H54 (cell line): ENCODE measurements around the gene TMEM217.
"Not testable (repeated sequence)": the region's sequence is repeated elsewhere in the genome, so short reads cannot be mapped to it uniquely, and the experiment has no call there.

ENCODE experiments used
- DNase-seq: peaks from one replicate; pipeline ENCODE4 v3.0.0; 2011; ENCODE audit warnings: low spot score, mixed read lengths; ENCODE audit not compliant: insufficient read length
- FAIRE-seq: peaks from 3 replicates; lab custom pipeline; 2011; peaks lifted over from hg19 to GRCh38; lab: Jason Lieb, UNC
- POLR2A ChIP-seq: IDR thresholded peaks from 2 replicates; pipeline ENCODE4 v1.6.1; 2011; ENCODE audit warnings: low read depth, mild to moderate bottlenecking, low read length

Gene TMEM217

GRCh38 chr6:37182736-37183590 lies 75.0 kb downstream of the TMEM217 start:
- FAIRE-seq (no peak), DNase-seq (no peak)
- TF ChIP-seq POLR2A = no peak

DNA sequence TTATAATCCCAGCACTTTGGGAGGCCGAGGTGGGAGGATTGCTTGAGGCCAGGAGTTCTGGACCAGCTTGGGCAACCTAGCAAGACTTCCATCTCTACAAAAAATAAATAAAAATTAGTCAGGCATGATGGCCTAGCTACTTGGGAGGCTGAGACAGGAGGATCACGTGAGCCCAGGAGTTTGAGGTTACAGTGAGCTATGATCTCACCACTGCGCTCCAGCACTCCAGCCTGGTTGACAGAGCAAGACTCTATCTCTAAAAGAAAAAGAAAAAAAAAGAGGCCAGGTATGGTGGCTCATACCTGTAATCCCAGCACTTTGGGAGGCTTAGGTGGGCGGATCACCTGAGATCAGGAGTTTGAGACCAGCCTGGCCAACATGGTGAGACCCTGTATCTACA lies 77.3 kb downstream of the TMEM217 start:
- DNase-seq, FAIRE-seq: not testable (repeated sequence)

DNA sequence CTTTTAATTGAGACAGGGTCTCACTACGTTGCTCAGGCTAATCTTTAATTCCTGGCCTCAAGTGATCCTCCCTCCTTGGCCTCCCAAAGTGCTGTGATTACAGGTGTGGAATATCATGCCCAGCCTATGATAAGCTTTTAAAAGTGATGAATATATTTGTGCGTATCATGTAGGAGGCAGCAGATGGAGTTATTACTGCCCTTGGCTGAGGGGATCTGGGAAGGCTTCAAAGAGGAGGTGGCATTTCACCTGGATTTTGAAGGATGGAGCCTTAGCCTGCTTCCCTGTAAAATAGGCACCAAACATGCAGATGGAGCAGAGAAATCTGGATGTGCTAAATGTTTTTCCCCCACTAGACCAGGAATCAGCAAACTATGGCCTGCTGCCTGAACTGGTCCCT lies 77.9 kb downstream of the TMEM217 start:
- TF ChIP-seq POLR2A = no peak
- FAIRE-seq (no peak), DNase-seq (no peak)

GRCh38 chr6:37177935-37178517 lies 79.9 kb downstream of the TMEM217 start:
- DNase-seq = no peak
- no peak for FAIRE-seq

GRCh38 chr6:37177077-37177934 lies 80.6 kb downstream of the TMEM217 start:
- no peak for DNase-seq
- FAIRE-seq = no peak
- TF ChIP-seq POLR2A = no peak

More at GRCh38 chr6:37177935-37178517, 79.9 kb downstream of the TMEM217 start:
- no peak for TF ChIP-seq POLR2A

GRCh38 chr6:37176268-37177076 lies 81.5 kb downstream of the TMEM217 start:
- no peak for TF ChIP-seq POLR2A
- DNase-seq = no peak
- FAIRE-seq = no peak

DNA sequence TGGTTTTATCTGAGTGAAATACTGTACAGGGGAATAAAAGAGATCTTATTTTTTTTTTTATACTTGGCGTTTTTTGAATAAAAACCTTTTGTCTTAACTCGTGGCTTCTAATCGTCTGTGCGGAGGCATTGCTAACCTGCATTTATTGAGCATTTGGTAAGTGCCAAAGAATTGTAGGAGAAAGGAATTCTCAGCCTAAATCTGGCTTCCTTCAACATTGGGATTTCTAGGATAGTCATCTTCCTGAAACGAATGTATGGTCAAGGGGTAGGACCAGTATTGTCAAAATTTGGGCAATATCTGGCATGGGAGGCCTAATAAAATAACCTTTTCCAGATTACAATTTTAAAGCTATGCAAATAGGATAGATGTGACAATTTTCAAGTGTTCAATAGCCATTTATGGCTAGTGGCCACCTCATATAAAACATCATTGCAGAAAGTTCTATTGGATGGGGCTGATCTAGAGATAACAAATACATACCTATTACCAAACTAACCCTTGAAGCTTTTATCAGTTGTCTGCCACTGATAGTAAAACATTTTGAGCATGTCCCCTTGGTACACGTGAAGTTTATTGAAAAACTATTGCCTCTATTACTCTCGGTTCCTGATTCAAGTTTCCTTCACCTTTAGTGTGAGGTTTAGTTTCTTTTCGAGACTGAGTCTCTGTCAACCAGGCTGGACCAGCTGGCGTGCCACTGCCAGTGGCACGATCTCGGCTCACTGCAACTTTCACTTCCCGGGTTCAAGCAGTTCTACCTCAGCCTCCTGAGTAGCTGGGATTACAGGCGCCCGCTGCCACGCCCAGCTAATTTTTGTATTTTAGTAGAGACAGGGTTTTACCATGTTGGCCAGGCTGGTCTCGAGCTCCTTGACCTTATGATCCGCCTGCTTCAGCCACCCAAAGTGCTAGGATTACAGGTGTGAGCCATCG lies 82.3 kb downstream of the TMEM217 start:
- TF ChIP-seq POLR2A = no peak
- DNase-seq (no peak), FAIRE-seq (no peak)

- no peak for FAIRE-seq
These were observed 83.2 kb downstream of the TMEM217 start for GRCh38 chr6:37174515-37175331.

DNA sequence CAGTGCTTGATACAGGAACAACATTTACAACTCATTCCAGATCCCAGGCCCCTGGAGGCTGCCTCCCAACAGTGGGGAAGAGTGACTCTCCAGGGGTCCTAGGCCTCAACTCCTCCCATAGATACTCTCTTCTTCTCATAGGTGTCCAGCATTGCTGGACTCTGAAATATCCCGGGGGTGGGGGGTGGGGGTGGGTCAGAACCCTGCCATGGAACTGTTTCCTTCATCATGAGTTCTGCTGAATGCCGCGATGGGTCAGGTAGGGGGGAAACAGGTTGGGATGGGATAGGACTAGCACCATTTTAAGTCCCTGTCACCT lies 83.8 kb downstream of the TMEM217 start:
- DNase-seq (no peak), FAIRE-seq (no peak)
- no peak for TF ChIP-seq POLR2A

More at GRCh38 chr6:37174515-37175331, 83.2 kb downstream of the TMEM217 start:
- TF ChIP-seq POLR2A = no peak
- no peak for DNase-seq

- FAIRE-seq = no peak
- no peak for TF ChIP-seq POLR2A
- DNase-seq = no peak
These were observed 84.3 kb downstream of the TMEM217 start for GRCh38 chr6:37173493-37174195.

DNA sequence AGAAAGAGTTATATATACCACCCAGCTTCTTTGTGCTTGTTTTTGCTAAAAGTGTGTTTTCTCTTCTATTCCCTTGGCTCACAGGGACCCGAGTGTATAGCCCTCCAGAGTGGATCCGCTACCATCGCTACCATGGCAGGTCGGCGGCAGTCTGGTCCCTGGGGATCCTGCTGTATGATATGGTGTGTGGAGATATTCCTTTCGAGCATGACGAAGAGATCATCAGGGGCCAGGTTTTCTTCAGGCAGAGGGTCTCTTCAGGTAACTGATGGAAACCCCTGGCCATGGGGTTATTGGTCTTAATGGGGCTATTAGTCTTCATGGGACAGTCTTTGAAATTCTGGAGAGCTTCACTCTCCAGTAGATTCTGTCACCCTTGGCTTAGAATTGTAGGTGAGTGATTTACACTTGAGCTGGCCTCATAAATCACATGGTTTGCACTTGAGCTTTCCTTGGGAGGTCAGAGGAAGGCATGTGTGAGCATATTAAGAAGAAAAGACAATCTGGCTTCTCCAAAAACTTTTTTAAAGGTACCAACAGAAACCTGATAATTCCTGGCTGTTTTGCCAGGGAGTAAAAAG lies 84.9 kb downstream of the TMEM217 start:
- DNase-seq (no peak), FAIRE-seq (no peak)
- TF ChIP-seq POLR2A = no peak
